Naive thymus-derived CD8-positive, alpha-beta T cell (primary cell): ENCODE data around the gene KCNA5. TPM values are rescaled to one million over a fixed set of nuclear protein-coding genes. Genes with fewer than 3 reads are reported as not detected.
A peak's percentile ranks its signal among the peaks of the same experiment; 100 is the strongest.

Experiments
- ATAC-seq, 2 donors: fragments of 150-1000 bp; cut with Tn5 transposase in 1 of 2; sonication (Bioruptor Pico), chemical (Tn5 transposase) in 1 of 2; 1 replicate in 1 of 2; 2 replicates in 1 of 2; pipeline ENCODE4 v1.10.0; 2021; ENCODE audit warnings: mild to moderate bottlenecking in 2 of 2, moderate library complexity in 2 of 2
- POLR2A ChIA-PET: fragments of 350-600 bp; sonication (Branson Sonifier 250); formaldehyde crosslinking; loops from one replicate; lab custom pipeline; 2021; ENCODE audit warnings: antibody characterized with exemption; lab: Charles Lee
- DNase-seq, 10 donors: peaks; one replicate each; pipeline versions ENCODE4 v3.0.0 to v3.0.0-alpha.2; 2020 to 2022
- H3K27ac Mint-ChIP-seq, 10 donors: one replicate each; pipeline ENCODE4 v1.8.0; 2020 to 2022; ENCODE audit warnings: mild to moderate bottlenecking in 10 of 10, mixed read lengths in 10 of 10, moderate library complexity in 4 of 10, inconsistent platforms in 1 of 10
- H3K27me3 Mint-ChIP-seq, 5 donors: one replicate each; pipeline ENCODE4 v1.8.0; 2021 to 2022; ENCODE audit warnings: mixed read lengths in 5 of 5
- H3K36me3 Mint-ChIP-seq, 3 donors: one replicate each; pipeline ENCODE4 v1.8.0; 2020 to 2022; ENCODE audit warnings: mixed read lengths in 3 of 3, mild to moderate bottlenecking in 2 of 3, inconsistent platforms in 1 of 3
- H3K4me1 Mint-ChIP-seq, 4 donors: one replicate each; pipeline ENCODE4 v1.8.0; 2021 to 2022; ENCODE audit warnings: mixed read lengths in 4 of 4
- H3K4me3 Mint-ChIP-seq, 10 donors: one replicate each; pipeline ENCODE4 v1.8.0; 2020 to 2022; ENCODE audit warnings: mild to moderate bottlenecking in 10 of 10, mixed read lengths in 10 of 10, moderate library complexity in 6 of 10, inconsistent platforms in 1 of 10
- H3K9me3 Mint-ChIP-seq, 9 donors: one replicate each; pipeline ENCODE4 v1.8.0; 2020 to 2022; ENCODE audit warnings: mixed read lengths in 9 of 9, mild to moderate bottlenecking in 3 of 9, inconsistent platforms in 1 of 9, moderate library complexity in 1 of 9
- polyA plus RNA-seq, 3 donors: library from polyadenylated mRNA; unstranded; fragments of 300-500 nt; fragmentation: Illumina TruSeq; gene quantifications; one replicate each; pipeline ENCODE4 v1.2.3, GENCODE V29; 2021
- total RNA-seq, 8 experiments: library from RNA in 2 of 8; stranded (reverse) in 2 of 8; gene quantifications; one replicate each; pipeline ENCODE4 v1.2.3 and lab custom pipeline; 2021 to 2026

KCNA5 gene
- total and polyA plus RNA-seq, 5 experiments from 2014 or later, result not detected

- Mint-ChIP-seq H3K9me3 (no peaks in the 10 kb centered on the region), H3K4me1 (no peaks in the 10 kb centered on the region), H3K36me3 (no peaks in the 10 kb centered on the region), H3K4me3 (no peak overlapping the region), H3K27me3 (peaks cover 6 to 37% (median 11%) of the 10 kb centered on the region in 5 donors), H3K27ac (no peak overlapping the region)
- POLR2A ChIA-PET, result no interaction called here
- DNase-seq, result no peak
- ATAC-seq, result no peak
Observed at GRCh38 chr12:5015711-5016492, 27.8 kb upstream of the KCNA5 start.

DNA sequence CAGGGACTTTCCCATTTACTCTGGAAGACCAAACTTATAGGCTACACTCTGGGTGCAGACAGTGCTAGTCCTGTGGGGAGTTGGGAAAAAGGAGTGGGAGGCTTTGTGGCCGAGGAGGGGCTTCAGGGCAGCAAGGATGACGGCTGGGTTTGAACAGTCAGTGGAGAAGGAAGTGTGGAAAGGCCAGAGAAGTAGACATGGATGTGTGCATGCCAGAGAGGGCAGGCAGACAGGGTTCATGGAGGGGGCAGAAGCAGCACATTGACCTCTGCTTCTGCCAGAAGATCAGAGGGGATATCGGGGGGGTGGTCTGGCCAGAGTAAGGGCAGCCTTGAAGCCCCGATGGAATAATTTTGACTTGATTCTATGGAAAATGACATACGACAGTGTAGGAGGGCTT, 27.2 kb upstream of the KCNA5 start:
- Mint-ChIP-seq H3K27ac (no peak overlapping the region), H3K27me3 (peaks cover 4 to 37% (median 11%) of the 10 kb centered on the region in 5 donors), H3K4me3 (no peak overlapping the region), H3K4me1 (no peaks in the 10 kb centered on the region), H3K36me3 (no peaks in the 10 kb centered on the region), H3K9me3 (no peaks in the 10 kb centered on the region)
- no peak for DNase-seq
- POLR2A ChIA-PET, result no interaction called here
- no peak for ATAC-seq

- Mint-ChIP-seq H3K27ac (no peak overlapping the region), H3K27me3 (peaks cover 4 to 41% (median 15%) of the 10 kb centered on the region in 5 donors), H3K36me3 (no peaks in the 10 kb centered on the region), H3K4me3 (no peak overlapping the region), H3K9me3 (no peaks in the 10 kb centered on the region), H3K4me1 (peaks cover 0 to 1% (median 0%) of the 10 kb centered on the region in 4 donors)
- ATAC-seq, result no peak
- DNase-seq, result no peak
- POLR2A ChIA-PET, result no interaction called here
Observed at GRCh38 chr12:5017638-5018348, 25.9 kb upstream of the KCNA5 start.

GRCh38 chr12:5018677-5019076, 25.0 kb upstream of the KCNA5 start:
- H3K4me1 Mint-ChIP-seq, result peaks cover 0 to 1% (median 0%) of the 10 kb centered on the region in 4 donors
- no peak for DNase-seq
- H3K4me3 Mint-ChIP-seq, result no peak overlapping the region
- H3K9me3 Mint-ChIP-seq, result no peaks in the 10 kb centered on the region
- no peak overlapping the region for H3K27ac Mint-ChIP-seq
- H3K27me3 Mint-ChIP-seq, result peaks cover 4 to 32% (median 18%) of the 10 kb centered on the region in 5 donors
- POLR2A ChIA-PET, result no interaction called here
- no peaks in the 10 kb centered on the region for H3K36me3 Mint-ChIP-seq
- no peak for ATAC-seq

DNA sequence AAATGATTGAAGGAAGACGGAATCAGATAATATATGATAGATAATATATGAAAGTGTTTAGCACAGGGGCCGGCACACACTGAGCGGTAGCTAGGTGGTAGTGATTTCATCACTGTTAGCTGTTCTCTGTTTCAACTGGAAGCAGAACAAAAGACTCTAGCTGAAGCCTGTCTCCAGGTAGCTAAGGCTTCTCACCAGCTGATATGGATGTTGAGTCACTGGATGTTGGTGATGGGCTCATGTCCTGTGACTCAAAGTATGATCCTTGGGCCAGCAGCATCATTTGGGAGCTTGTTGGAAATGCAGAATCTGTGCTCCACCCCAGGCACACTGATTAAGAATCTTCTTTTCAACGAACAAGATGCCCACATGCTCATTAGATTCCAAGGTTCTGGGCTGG, 21.7 kb upstream of the KCNA5 start:
- no peak overlapping the region for H3K27ac Mint-ChIP-seq

GRCh38 chr12:5022465-5023061, 21.1 kb upstream of the KCNA5 start:
- peaks cover 16 to 51% (median 38%) of the 10 kb centered on the region in 5 donors for H3K27me3 Mint-ChIP-seq
- POLR2A ChIA-PET, result no interaction called here
- H3K4me3 Mint-ChIP-seq, result no peak overlapping the region
- no peak overlapping the region for H3K27ac Mint-ChIP-seq
- H3K4me1 Mint-ChIP-seq, result peaks cover 0 to 1% (median 0%) of the 10 kb centered on the region in 4 donors
- H3K9me3 Mint-ChIP-seq, result no peaks in the 10 kb centered on the region
- ATAC-seq (peak in 1 of 2 donors; percentile 32), DNase-seq (peak in 6 of 10 donors; percentile 7 to 38 (median 16))
- no peaks in the 10 kb centered on the region for H3K36me3 Mint-ChIP-seq

More for the DNA sequence above, 21.7 kb upstream of the KCNA5 start:
- Mint-ChIP-seq H3K36me3 (no peaks in the 10 kb centered on the region), H3K9me3 (no peaks in the 10 kb centered on the region), H3K4me1 (peaks cover 0 to 1% (median 0%) of the 10 kb centered on the region in 4 donors), H3K27me3 (peaks cover 13 to 46% (median 38%) of the 10 kb centered on the region in 5 donors), H3K4me3 (no peak overlapping the region)
- ATAC-seq (no peak), DNase-seq (no peak)
- POLR2A ChIA-PET, result no interaction called here

DNA sequence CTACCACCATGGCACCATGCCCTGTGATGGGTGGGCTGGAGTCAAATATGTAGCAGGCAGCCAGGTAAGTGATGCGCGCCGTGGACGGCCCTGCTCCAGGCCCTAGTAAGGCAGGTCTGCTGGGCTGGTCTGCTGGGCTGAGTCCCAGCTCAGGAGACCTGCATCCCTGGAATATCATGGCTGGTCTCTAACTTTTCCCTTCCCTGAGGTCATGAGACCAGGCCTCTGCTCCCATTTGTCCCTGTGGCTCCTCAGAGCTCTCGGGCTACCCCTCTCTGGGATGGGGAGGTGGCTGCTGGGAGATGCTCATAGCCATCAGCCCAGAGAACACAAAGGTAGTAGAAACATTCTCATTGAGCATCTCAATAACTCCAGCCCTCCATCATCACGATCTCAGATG, 19.8 kb upstream of the KCNA5 start:
- Mint-ChIP-seq H3K27ac (no peak overlapping the region), H3K4me1 (peaks cover 0 to 1% (median 0%) of the 10 kb centered on the region in 4 donors), H3K36me3 (no peaks in the 10 kb centered on the region), H3K9me3 (no peaks in the 10 kb centered on the region), H3K4me3 (no peak overlapping the region), H3K27me3 (peaks cover 17 to 54% (median 35%) of the 10 kb centered on the region in 5 donors)
- DNase-seq, result no peak
- ATAC-seq, result no peak
- POLR2A ChIA-PET, result no interaction called here

DNA sequence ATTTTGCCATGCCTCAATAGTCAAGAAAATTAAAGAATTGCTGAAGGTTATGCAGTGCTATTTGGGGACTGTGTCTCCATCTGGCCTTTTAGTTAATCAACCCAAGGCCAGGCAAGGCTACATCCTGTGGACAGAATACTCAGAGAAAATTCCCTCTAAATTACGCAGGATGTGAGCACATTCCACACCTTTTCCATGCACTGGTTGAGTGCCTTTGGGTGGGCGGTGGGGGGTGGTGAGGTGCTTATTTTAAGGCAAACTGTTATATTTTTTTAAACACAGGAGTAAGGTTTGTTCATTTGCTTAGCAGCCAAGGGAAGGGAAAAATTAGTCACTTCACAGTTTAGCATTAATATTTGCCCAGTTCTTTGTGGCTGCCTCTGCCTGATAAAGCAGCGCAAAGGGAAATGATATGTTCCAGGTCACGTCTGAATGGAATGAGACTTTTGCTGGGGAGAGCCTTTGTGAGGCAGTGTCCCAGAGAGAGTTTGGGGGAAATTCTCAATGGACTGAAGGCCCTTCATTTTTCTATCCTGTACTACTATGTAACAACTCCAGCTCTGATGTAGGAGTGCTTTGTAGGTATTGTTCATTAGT, 17.2 kb upstream of the KCNA5 start:
- peaks cover 0 to 1% (median 0%) of the 10 kb centered on the region in 4 donors for H3K4me1 Mint-ChIP-seq
- no peak for ATAC-seq
- H3K4me3 Mint-ChIP-seq, result no peak overlapping the region
- no peaks in the 10 kb centered on the region for H3K36me3 Mint-ChIP-seq
- H3K9me3 Mint-ChIP-seq, result peaks cover 0 to under 1% (median 0%) of the 10 kb centered on the region in 9 donors
- peaks cover 16 to 39% (median 26%) of the 10 kb centered on the region in 5 donors for H3K27me3 Mint-ChIP-seq
- H3K27ac Mint-ChIP-seq, result no peak overlapping the region
- POLR2A ChIA-PET, result no interaction called here
- no peak for DNase-seq

- POLR2A ChIA-PET, result no interaction called here
- no peaks in the 10 kb centered on the region for H3K36me3 Mint-ChIP-seq
- H3K4me3 Mint-ChIP-seq, result no peak overlapping the region
- H3K4me1 Mint-ChIP-seq, result peaks cover 0 to 1% (median 0%) of the 10 kb centered on the region in 4 donors
- no peak overlapping the region for H3K27ac Mint-ChIP-seq
- ATAC-seq (no peak), DNase-seq (no peak)
- H3K27me3 Mint-ChIP-seq, result peaks cover 17 to 36% (median 23%) of the 10 kb centered on the region in 5 donors
- H3K9me3 Mint-ChIP-seq, result peaks cover 0 to 1% (median 0%) of the 10 kb centered on the region in 9 donors
Observed at GRCh38 chr12:5027046-5027821, 16.4 kb upstream of the KCNA5 start.

- ATAC-seq (no peak), DNase-seq (no peak)
- Mint-ChIP-seq H3K4me3 (no peak overlapping the region), H3K9me3 (peaks cover 0 to 1% (median 0%) of the 10 kb centered on the region in 9 donors), H3K27ac (no peak overlapping the region), H3K4me1 (peaks cover 0 to 5% (median 0%) of the 10 kb centered on the region in 4 donors), H3K36me3 (no peaks in the 10 kb centered on the region), H3K27me3 (peaks cover 12 to 20% (median 16%) of the 10 kb centered on the region in 5 donors)
- POLR2A ChIA-PET, result no interaction called here
Observed at GRCh38 chr12:5030066-5030465, 13.6 kb upstream of the KCNA5 start.

DNA sequence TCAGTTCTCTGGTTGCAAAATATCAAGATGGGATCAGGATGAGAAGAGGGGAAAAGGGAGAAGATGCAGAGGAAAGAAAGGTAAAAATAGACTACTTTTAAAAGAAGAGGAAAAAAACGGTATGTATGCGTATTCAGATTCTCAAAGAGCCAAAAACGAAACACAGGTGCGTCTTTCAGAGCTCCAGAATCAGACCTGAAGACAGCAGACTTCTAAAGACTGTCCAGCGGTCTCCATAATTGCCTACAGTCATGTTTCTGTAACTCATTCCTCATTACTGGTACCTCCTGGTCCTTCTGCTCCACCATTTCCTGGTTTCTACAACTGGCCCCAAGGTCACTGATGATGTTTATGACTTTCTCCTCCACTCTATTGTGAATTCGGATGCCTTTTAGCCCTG, 12.4 kb upstream of the KCNA5 start:
- Mint-ChIP-seq H3K4me3 (no peak overlapping the region), H3K27ac (no peak overlapping the region), H3K4me1 (peaks cover 0 to 5% (median 0%) of the 10 kb centered on the region in 4 donors), H3K27me3 (peaks cover 3 to 12% (median 10%) of the 10 kb centered on the region in 5 donors), H3K9me3 (peaks cover 0 to 1% (median 0%) of the 10 kb centered on the region in 9 donors), H3K36me3 (no peaks in the 10 kb centered on the region)
- no peak for DNase-seq
- ATAC-seq, result no peak
- POLR2A ChIA-PET, result no interaction called here

- no peak for ATAC-seq
- H3K27me3 Mint-ChIP-seq, result peaks cover 3 to 9% (median 9%) of the 10 kb centered on the region in 5 donors
- H3K9me3 Mint-ChIP-seq, result peaks cover 0 to 1% (median 0%) of the 10 kb centered on the region in 9 donors
- H3K36me3 Mint-ChIP-seq, result no peaks in the 10 kb centered on the region
- H3K4me1 Mint-ChIP-seq, result peaks cover 0 to 5% (median 0%) of the 10 kb centered on the region in 4 donors
- no peak overlapping the region for H3K27ac Mint-ChIP-seq
- DNase-seq, result no peak
- POLR2A ChIA-PET, result no interaction called here
- no peak overlapping the region for H3K4me3 Mint-ChIP-seq
Observed at GRCh38 chr12:5031958-5032357, 11.7 kb upstream of the KCNA5 start.
